HG02973 (cell line): ENCODE results near the gene GPC3.

Experiments used
- ATAC-seq: cut with Tn5 transposase; IDR thresholded peaks from one replicate; pipeline ENCODE4 v1.9.1; 2021; ENCODE audit warnings: moderate library complexity; ENCODE audit not compliant: unreplicated experiment

GPC3 gene

GRCh38 chrX:133715715-133716114 is 269.7 kb downstream of the GPC3 start:
- ATAC-seq = no peak

DNA sequence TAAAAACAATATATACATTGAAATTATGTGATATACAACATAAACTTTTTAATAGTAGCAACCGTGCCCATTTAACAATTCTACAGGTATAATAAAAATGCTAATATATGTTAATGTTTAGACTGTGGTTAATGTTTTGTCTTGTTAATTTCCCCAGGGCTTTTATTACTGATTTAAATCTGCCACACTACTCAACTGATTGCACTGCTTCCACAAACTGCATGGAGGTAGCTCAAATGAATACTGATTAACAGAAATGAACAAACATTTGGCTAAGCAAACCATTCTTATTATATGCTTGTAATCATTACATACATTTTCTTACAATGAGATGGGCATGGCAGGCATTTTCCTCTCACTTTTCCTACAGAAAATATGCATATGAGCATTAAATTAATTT is 275.9 kb downstream of the GPC3 start:
- no peak for ATAC-seq

- no peak for ATAC-seq
Observed at GRCh38 chrX:133706890-133707289, 278.5 kb downstream of the GPC3 start.

DNA sequence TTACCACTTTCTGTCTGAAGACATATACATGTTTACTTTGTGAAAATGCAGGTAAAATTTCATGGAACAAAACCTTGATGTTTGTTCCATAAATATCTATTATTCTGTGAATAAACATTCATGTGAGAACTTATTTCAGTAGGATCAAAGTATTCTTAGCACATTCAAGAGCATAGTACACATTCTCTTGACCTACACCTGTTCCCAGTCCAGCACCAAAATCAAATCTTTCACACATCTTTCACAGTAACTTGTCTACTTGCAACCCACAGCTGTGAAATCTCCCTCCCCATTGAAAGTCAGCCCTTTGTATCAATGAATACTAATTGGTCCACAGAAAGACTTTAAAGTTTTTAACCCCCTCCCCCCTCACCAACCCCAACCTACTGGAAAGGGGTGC is 283.2 kb downstream of the GPC3 start:
- ATAC-seq = no peak

DNA sequence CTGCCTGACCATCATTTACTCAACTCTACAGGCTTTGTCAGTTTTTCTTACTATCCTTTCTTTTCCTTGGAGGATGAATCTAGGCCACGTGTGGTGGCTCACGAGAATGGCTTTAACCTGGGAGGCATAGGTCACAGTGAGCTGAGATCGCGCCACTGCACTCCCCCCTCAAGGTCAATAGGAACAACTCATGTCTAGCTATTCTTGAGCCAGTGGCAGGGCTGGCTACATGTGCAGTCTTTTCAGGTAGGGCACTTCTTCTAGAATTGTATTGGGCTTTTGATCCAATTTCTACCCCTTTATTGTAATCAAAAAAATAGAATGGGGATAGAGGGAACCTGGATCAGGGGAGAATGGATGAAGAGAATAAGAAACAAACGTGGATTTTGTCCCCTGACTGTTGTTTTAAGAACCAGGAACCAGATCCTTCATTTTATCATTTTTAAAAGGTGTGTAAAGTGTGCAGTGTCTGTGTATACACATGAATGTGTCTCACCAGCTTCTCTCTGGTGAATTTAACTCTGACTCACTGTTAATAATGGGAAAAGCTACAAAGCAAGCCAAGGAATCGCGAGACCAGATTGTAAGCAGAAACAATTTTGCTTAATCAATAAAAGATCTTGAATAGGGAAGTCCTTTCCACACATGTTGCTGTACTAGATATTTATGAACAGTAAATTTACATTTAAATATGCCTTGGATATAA is 286.2 kb downstream of the GPC3 start:
- no peak for ATAC-seq

GRCh38 chrX:133698298-133698697 is 287.1 kb downstream of the GPC3 start:
- ATAC-seq = no peak

- no peak for ATAC-seq
Observed at GRCh38 chrX:133697656-133698055, 287.7 kb downstream of the GPC3 start.

GRCh38 chrX:133689997-133690599 is 295.3 kb downstream of the GPC3 start:
- ATAC-seq = no peak

GRCh38 chrX:133685822-133686221 is 299.6 kb downstream of the GPC3 start:
- ATAC-seq = no peak

- no peak for ATAC-seq
Observed at GRCh38 chrX:133681897-133682296, 303.5 kb downstream of the GPC3 start.

GRCh38 chrX:133681421-133681820 is 304.0 kb downstream of the GPC3 start:
- ATAC-seq = no peak

GRCh38 chrX:133677123-133678063 is 308.0 kb downstream of the GPC3 start:
- ATAC-seq = no peak

GRCh38 chrX:133676344-133677122 is 308.9 kb downstream of the GPC3 start:
- ATAC-seq = no peak

DNA sequence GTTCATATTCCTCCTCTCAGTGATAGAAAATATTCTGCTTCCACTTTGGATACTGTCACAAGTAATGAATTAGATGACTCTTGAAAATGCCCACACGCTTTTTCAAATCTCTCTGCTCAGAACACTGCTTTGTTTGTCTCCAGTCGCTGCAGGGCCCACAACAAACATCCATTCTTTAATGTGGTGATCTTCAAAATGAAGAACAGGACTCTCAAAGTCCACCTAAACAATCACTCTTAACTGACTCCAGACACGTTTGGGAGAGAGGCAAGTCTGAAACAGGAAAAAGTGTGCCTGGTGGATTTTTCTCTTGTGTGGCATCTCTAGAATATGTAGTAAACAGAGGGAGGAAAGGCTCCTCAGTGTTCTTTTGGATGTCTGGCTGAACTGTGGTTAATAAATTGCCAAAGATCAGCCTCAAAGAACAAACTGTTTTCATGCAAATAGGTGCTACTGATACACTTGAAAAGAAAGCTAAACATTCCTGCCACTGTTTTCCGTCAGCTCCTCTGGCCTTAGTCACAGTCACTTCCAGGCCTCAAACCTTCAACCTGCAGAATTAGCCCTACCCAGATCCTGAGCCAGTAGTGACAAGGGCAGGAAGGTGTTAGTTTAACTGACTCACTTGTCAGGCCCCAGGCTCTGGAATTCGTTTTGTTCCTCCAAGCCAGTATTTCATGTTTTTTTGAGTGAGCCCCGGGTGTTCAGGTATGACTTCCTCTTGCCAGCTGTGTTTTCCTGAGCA is 310.5 kb downstream of the GPC3 start:
- ATAC-seq = no peak

DNA sequence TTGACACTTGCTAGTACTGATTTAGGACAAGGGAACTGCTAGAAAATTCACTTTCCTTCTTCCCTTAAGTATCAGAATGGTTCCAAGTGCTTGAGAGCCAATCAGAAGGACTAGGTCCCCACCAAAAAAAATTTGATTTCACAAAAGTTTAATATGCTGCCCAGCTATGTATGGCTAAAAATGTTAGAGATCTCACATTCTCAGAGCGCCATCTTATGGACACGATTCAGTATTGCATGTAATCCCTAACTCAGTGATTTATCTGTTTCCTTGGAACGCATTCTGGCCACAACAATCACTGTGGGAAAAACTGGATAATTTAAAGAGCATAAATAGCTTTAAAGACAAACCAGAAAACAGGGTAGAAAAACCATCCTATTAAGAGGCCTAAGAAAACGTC is 315.0 kb downstream of the GPC3 start:
- no peak for ATAC-seq

DNA sequence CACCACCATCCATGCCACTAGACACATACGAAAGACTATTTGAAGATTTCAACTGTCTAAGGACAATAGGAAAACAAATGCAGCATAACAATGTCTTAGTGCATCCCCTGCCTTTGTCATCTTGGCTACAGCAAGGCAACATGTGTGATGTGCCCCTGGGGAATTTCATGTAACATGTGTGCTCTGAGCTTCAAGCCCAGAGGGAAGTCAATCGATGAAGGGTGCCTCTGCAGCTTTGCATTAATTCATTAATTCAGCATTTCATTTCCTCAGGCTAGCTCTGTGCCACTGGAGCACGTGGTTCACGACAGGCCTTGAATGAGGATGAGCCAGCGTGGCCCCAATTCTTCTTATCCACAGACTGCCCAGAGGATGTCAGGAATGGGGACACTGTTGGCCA is 316.2 kb downstream of the GPC3 start:
- no peak for ATAC-seq

DNA sequence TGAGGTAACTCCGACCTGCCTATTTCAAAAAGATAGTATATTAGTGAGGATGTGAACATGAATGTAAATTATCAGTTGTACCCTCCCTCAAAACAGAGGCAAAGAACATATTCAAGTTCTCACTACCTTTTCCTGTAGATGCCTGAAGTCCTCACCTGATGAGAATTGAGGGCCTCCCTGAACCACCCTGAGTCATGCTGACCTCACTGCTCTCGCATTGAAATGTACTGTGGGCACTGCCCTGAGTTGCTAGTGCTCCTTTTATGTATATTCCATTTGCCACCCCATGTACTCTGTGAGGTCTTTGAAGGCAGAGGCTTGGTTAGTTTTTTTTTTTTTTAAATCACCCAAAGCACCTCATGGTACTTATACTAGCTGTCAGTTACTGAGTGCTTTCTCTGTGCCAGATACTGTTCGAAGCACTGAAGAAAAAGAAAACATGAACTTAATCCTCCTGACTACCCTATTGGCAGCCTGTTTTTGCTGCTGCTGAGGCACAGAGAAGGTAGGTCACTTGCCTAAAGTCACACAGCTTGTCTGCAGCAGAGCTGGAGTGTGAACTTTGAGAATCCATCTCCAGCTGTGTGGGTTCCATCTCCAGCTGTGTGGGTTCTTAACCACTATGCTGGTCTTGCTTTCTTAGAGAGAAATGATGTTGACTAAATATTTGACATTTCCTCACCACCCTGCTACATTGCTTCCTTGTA is 317.0 kb downstream of the GPC3 start:
- no peak for ATAC-seq

- no peak for ATAC-seq
Observed at GRCh38 chrX:133666256-133666655, 319.1 kb downstream of the GPC3 start.

DNA sequence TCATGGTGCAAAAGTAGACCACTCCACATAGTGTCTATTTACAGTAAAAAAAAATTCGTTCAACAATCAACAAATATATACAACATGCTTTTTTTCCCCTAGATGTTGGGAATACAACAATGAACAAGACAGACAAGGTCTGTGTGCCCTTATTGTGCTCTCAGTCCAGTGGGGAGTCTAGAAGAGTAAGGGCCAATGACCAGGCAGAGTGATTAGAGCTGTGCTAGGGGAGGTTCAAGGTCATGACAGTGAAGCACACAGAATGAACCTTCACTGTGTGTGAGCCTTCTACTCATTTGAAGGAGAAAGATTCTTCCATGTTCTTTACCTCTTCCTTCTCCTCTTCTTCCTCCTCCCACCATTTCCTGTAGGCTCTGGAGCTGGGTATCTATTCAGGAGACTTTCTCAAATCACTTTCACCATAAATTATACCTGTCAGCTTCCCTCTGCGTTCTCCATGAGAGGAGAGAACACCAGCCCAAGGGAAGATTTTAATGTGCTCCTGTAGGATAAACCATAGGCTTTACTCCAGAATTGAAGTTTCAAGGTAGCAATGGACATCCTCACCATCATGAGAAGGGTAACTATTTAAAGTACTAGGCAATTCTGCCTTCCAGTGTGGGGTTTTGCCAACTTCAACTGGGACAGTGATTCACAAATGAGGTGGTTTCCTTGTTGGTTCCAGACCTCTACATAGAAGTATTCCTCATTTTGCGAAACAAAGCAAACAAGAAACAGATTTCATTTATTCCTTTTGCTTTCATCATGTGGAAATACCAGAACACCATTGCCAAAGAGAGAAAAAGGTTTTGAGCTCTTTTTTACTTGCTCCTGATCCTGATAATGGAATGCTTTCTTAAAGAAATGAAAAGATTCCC is 323.2 kb downstream of the GPC3 start:
- no peak for ATAC-seq
